GM19025 (cell line): ENCODE data around the gene PRPF40A.
A peak's percentile ranks its signal among the peaks of the same experiment; 100 is the strongest.
"Not testable (repeated sequence)": the region's sequence is repeated elsewhere in the genome, so short reads cannot be mapped to it uniquely, and the experiment has no call there.

Source experiments
- ATAC-seq: cut with Tn5 transposase; IDR thresholded peaks from one replicate; pipeline ENCODE4 v1.9.1; 2021; ENCODE audit warnings: mild to moderate bottlenecking, low read depth, moderate library complexity; ENCODE audit not compliant: unreplicated experiment

The PRPF40A gene

GRCh38 chr2:152717228-152718075, at the start of gene PRPF40A:
Gene PRPF40A (minus strand): TSS chr2:152717461. CDS start chr2:152717439, 22 bp downstream.
- peak; percentile 60 for ATAC-seq

GRCh38 chr2:152766928-152767327, 49.7 kb upstream of the PRPF40A start:
- no peak for ATAC-seq

GRCh38 chr2:152763651-152764050, 46.4 kb upstream of the PRPF40A start:
- ATAC-seq = no peak

- ATAC-seq = not testable (repeated sequence)
These were observed 45.9 kb upstream of the PRPF40A start for GRCh38 chr2:152763208-152763607.

GRCh38 chr2:152762202-152762601, 44.9 kb upstream of the PRPF40A start:
- no peak for ATAC-seq

GRCh38 chr2:152761214-152761613, 44.0 kb upstream of the PRPF40A start:
- no peak for ATAC-seq

GRCh38 chr2:152759290-152760072, 42.2 kb upstream of the PRPF40A start:
- no peak for ATAC-seq

GRCh38 chr2:152755029-152755428, 37.8 kb upstream of the PRPF40A start:
- no peak for ATAC-seq

GRCh38 chr2:152747751-152748150, 30.5 kb upstream of the PRPF40A start:
- ATAC-seq = not testable (repeated sequence)

GRCh38 chr2:152743002-152743401, 25.7 kb upstream of the PRPF40A start:
- ATAC-seq = no peak

GRCh38 chr2:152740743-152741328, 23.6 kb upstream of the PRPF40A start:
- no peak for ATAC-seq

GRCh38 chr2:152739705-152740104, 22.4 kb upstream of the PRPF40A start:
- ATAC-seq = not testable (repeated sequence)

- ATAC-seq = no peak
These were observed 21.2 kb upstream of the PRPF40A start for GRCh38 chr2:152738438-152738837.

- ATAC-seq = not testable (repeated sequence)
These were observed 20.2 kb upstream of the PRPF40A start for GRCh38 chr2:152737509-152737908.

GRCh38 chr2:152730591-152731333, 13.5 kb upstream of the PRPF40A start:
- ATAC-seq = peak; percentile 93

GRCh38 chr2:152729844-152730243, 12.6 kb upstream of the PRPF40A start:
- ATAC-seq = no peak

- no peak for ATAC-seq
These were observed 6.7 kb upstream of the PRPF40A start for GRCh38 chr2:152723918-152724317.

- ATAC-seq = not testable (repeated sequence)
These were observed 5.4 kb upstream of the PRPF40A start for GRCh38 chr2:152722639-152723038.

GRCh38 chr2:152720794-152721193, 3.5 kb upstream of the PRPF40A start:
- ATAC-seq = no peak

GRCh38 chr2:152718909-152719645, 1.8 kb upstream of the PRPF40A start:
- peak; percentile 15 for ATAC-seq
